NCI-H510A (cell line): Measurements from ENCODE around the gene LNPK.
"Not testable (repeated sequence)": the region's sequence is repeated elsewhere in the genome, so short reads cannot be mapped to it uniquely, and the experiment has no call there.

Experiments
- DNase-seq: peaks from one replicate; lab custom pipeline; 2025; lab: John Stamatoyannopoulos, UW

Gene LNPK

GRCh38 chr2:175973373-175973772, 28.7 kb downstream of the LNPK start:
- no peak for DNase-seq

- no peak for DNase-seq
Observed at GRCh38 chr2:175966839-175967238, 35.2 kb downstream of the LNPK start.

- no peak for DNase-seq
Observed at GRCh38 chr2:175965773-175966172, 36.3 kb downstream of the LNPK start.

- no peak for DNase-seq
Observed at GRCh38 chr2:175964195-175964594, 37.9 kb downstream of the LNPK start.

- not testable (repeated sequence) for DNase-seq
Observed at GRCh38 chr2:175963171-175963570, 38.9 kb downstream of the LNPK start.

GRCh38 chr2:175957845-175958244, 44.2 kb downstream of the LNPK start:
- DNase-seq: no peak

- no peak for DNase-seq
Observed at GRCh38 chr2:175955136-175955535, 46.9 kb downstream of the LNPK start.

- no peak for DNase-seq
Observed at GRCh38 chr2:175950512-175950911, 51.6 kb downstream of the LNPK start.

- DNase-seq: no peak
Observed at GRCh38 chr2:175948191-175948590, 53.9 kb downstream of the LNPK start.

- DNase-seq: no peak
Observed at GRCh38 chr2:175947073-175947472, 55.0 kb downstream of the LNPK start.

- no peak for DNase-seq
Observed at GRCh38 chr2:175941699-175942098, 60.4 kb downstream of the LNPK start.

- no peak for DNase-seq
Observed at GRCh38 chr2:175937216-175937615, 64.9 kb downstream of the LNPK start.

- no peak for DNase-seq
Observed at GRCh38 chr2:175935289-175936181, 66.5 kb downstream of the LNPK start.

- DNase-seq: no peak
Observed at GRCh38 chr2:175932675-175933074, 69.4 kb downstream of the LNPK start.

- no peak for DNase-seq
Observed at GRCh38 chr2:175931805-175932204, 70.3 kb downstream of the LNPK start.

GRCh38 chr2:175930504-175930903, 71.6 kb downstream of the LNPK start:
- no peak for DNase-seq

- DNase-seq: no peak
Observed at GRCh38 chr2:175929850-175930249, 72.2 kb downstream of the LNPK start.

- no peak for DNase-seq
Observed at GRCh38 chr2:175926272-175926671, 75.8 kb downstream of the LNPK start.

GRCh38 chr2:175922160-175922559, 79.9 kb downstream of the LNPK start:
- no peak for DNase-seq

- no peak for DNase-seq
Observed at GRCh38 chr2:175918935-175919334, 83.1 kb downstream of the LNPK start.

- DNase-seq: no peak
Observed at GRCh38 chr2:175914846-175915245, 87.2 kb downstream of the LNPK start.

GRCh38 chr2:175913849-175914743, 88.0 kb downstream of the LNPK start:
- peak; percentile 5 for DNase-seq

- not testable (repeated sequence) for DNase-seq
Observed at GRCh38 chr2:175913267-175913666, 88.8 kb downstream of the LNPK start.
